Stimulated activated CD4-positive, alpha-beta T cell treated with anti-CD3 and anti-CD28 coated beads, Interleukin-4, amount 100 ng/mL, for 4 hours (primary cell): ENCODE measurements around the gene ADAMTS14.

ENCODE experiments used
- DNase-seq, 2 experiments: peaks; one replicate each; pipeline ENCODE4 v3.0.0-alpha.2; 2020

The ADAMTS14 gene

GRCh38 chr10:70738006-70738760, 65.9 kb downstream of the ADAMTS14 start:
- DNase-seq: no peak

GRCh38 chr10:70738761-70739121, 66.4 kb downstream of the ADAMTS14 start:
- no peak for DNase-seq

GRCh38 chr10:70740406-70741288, 68.3 kb downstream of the ADAMTS14 start:
- no peak for DNase-seq

- DNase-seq: no peak
These were observed 70.5 kb downstream of the ADAMTS14 start for GRCh38 chr10:70742537-70743429.

GRCh38 chr10:70743430-70743788, 71.1 kb downstream of the ADAMTS14 start:
- no peak for DNase-seq

- DNase-seq: no peak
These were observed 71.6 kb downstream of the ADAMTS14 start for GRCh38 chr10:70743879-70744278.

- no peak for DNase-seq
These were observed 72.4 kb downstream of the ADAMTS14 start for GRCh38 chr10:70744617-70745143.

- no peak for DNase-seq
These were observed 73.2 kb downstream of the ADAMTS14 start for GRCh38 chr10:70745555-70745954.

- DNase-seq: no peak
These were observed 75.1 kb downstream of the ADAMTS14 start for GRCh38 chr10:70747192-70747965.

- no peak for DNase-seq
These were observed 76.0 kb downstream of the ADAMTS14 start for GRCh38 chr10:70748305-70748704.

GRCh38 chr10:70748801-70749573, 76.7 kb downstream of the ADAMTS14 start:
- DNase-seq: no peak

- DNase-seq: no peak
These were observed 77.5 kb downstream of the ADAMTS14 start for GRCh38 chr10:70749756-70750155.

GRCh38 chr10:70750156-70750703, 77.9 kb downstream of the ADAMTS14 start:
- DNase-seq: no peak

GRCh38 chr10:70751356-70751755, 79.0 kb downstream of the ADAMTS14 start:
- DNase-seq: no peak

GRCh38 chr10:70751991-70752390, 79.7 kb downstream of the ADAMTS14 start:
- DNase-seq: no peak

- DNase-seq: no peak
These were observed 80.3 kb downstream of the ADAMTS14 start for GRCh38 chr10:70752571-70752970.

- DNase-seq: no peak
These were observed 80.8 kb downstream of the ADAMTS14 start for GRCh38 chr10:70753026-70753663.

- no peak for DNase-seq
These were observed 81.7 kb downstream of the ADAMTS14 start for GRCh38 chr10:70753841-70754621.

- no peak for DNase-seq
These were observed 84.5 kb downstream of the ADAMTS14 start for GRCh38 chr10:70756700-70757360.
